GM21717 (cell line): Measurements from ENCODE around the gene MAGI1.

ENCODE experiments used
- ATAC-seq: cut with Tn5 transposase; IDR thresholded peaks from one replicate; pipeline ENCODE4 v1.9.1; 2021; ENCODE audit warnings: mild to moderate bottlenecking, moderate library complexity; ENCODE audit not compliant: unreplicated experiment

MAGI1 gene

DNA sequence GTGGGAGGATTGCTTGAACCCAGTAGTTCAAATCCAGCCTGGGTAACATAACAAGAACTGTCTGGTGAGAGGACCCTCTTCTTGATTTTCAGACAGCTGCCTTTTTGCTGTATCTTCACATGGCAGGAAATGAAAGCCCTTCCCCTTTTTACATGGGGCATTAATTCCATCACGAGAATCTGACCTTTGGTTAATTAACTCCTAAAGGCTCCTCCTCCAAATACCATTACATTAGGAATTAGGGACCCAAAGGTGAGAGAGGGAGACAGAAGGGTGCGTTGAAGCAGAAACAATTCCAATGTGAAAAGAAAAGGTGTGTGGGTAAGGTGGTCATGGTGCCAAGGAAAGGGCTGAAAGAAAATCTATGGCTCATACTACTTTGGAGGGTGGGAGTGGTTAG, 536.2 kb downstream of the MAGI1 start:
- no peak for ATAC-seq

DNA sequence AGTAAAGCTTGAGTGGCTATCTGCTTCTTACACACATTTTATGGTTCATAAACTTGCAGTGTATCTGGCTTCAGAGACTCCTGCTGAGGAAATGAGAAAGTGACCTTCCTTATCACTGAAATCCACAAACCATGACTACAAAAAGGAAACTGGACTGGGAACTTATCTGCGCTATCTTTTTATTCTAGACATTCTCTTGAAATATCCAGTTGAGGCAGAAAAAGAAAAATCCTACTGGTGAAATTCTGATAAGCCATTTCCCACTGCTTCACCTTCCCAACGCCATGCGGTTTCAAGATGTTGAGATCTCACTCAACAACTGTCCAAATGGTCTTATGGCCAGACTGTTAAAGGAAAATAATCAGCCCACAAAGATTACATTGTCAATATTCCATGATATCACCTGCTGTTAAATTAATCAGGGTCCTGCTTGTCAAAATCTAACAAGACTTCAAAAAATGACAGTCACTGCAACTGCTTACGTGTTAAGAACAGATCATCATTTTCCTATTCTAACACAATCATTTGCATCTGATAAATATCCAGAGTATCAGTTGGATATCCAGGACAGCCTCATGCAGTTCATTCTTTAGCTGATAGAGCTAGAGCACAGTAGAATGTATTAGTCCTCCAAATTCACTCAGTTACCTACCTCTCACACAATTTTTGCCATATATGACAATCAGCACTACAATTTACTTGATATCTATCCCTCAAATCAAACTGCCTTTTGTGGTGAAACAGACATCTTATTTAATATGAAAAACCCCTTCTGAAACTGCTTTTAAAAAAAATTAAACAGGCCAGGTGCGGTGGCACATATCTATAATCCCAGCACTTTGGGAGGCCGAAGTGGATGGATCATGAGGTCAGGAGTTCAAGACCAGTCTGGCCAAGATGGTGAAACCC, 538.1 kb downstream of the MAGI1 start:
- no peak for ATAC-seq

DNA sequence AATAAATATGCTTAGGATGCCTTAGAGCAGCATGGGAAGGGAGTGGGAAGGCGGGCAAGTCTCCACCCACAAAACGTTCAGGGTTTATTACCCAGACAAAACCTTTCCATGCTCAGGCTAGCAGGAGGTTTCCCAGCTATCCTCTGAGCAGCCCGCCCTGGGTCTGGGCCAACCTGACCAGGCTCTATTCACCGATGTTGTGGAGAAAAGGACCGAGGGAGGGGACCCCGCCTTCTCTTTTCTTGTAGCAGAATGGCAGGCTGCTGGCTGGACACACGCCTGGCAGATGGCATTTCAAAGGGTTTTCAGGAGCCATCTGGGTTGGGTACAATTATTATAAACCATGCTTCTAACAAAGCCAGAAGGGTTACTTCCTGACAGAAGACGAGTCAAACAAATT, 540.9 kb downstream of the MAGI1 start:
- no peak for ATAC-seq

- ATAC-seq, result no peak
These were observed 541.5 kb downstream of the MAGI1 start for GRCh38 chr3:65497236-65497635.

DNA sequence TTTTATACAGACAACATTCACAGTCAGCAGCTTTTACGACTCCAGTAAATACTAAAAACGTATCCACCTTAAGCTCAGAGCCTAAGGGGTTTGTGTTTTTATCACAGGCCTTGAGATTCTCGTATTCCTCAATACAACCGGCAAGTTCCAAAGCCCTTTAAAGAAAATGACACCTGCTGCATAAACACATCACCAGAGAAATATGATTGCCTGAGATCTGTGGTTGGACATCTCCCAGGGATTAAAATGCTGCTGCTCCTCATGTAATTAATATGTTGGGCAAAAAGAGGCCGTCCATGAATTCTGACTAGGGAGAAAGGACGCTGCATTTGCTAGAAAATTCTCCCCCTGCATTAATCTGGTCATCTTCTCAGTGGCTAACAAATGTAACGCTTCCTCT, 544.8 kb downstream of the MAGI1 start:
- no peak for ATAC-seq

GRCh38 chr3:65493371-65493882, 545.3 kb downstream of the MAGI1 start:
- no peak for ATAC-seq

GRCh38 chr3:65492249-65492648, 546.5 kb downstream of the MAGI1 start:
- no peak for ATAC-seq

- ATAC-seq, result no peak
These were observed 548.6 kb downstream of the MAGI1 start for GRCh38 chr3:65490114-65490513.

GRCh38 chr3:65489253-65489652, 549.5 kb downstream of the MAGI1 start:
- ATAC-seq, result no peak

DNA sequence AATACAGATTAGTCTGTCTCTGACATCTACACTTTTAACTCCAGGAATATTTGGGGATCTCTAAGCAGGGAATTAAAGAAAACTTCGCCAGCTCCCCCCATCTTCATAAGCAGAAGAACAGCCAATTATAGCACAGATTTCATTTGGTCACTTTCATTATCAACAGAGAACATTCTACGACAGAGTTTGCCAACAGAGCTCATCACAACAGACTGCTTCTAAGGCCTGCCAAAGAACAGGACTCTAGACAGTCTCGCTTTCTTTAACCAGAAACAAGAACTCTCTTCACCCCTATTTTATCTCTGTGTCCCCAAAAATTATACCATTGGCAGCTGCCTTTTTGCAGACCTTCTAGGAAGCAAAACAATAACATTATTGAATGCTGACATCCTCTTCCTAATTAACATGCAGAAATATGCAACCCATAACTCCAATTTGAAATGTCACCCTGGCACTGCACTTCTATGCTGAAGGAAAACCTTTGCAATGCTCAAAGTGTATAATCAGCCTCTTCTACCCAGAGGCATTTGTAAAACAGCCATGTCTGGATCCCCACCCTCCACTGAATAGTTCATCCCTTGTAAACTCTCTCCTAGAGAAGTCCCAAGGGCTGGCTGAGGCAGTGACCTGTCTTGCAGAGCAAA, 552.8 kb downstream of the MAGI1 start:
- ATAC-seq, result no peak

GRCh38 chr3:65484964-65485363, 553.8 kb downstream of the MAGI1 start:
- no peak for ATAC-seq

- ATAC-seq, result no peak
These were observed 555.2 kb downstream of the MAGI1 start for GRCh38 chr3:65483480-65483879.

- ATAC-seq, result no peak
These were observed 555.7 kb downstream of the MAGI1 start for GRCh38 chr3:65483011-65483410.

GRCh38 chr3:65481085-65481484, 557.6 kb downstream of the MAGI1 start:
- ATAC-seq, result no peak

DNA sequence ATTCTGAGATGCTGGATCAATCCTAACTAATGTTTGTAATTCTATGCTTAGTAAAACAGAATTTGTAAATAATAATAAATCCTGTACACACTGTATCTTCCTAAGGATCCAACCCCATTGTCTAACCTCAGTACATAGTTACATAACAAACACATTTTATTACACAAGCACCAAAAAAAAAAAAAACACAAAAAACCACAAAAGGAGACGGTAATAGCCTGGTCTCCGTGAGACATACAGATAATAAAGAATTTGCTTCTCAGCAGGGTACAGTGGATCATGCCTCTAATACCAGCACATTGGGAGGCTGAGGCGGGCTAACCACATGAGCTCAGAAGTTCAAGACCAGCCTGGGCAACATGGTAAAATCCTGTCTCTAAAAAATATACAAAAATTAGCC, 558.7 kb downstream of the MAGI1 start:
- ATAC-seq, result no peak

- ATAC-seq, result no peak
These were observed 559.9 kb downstream of the MAGI1 start for GRCh38 chr3:65478551-65479500.

DNA sequence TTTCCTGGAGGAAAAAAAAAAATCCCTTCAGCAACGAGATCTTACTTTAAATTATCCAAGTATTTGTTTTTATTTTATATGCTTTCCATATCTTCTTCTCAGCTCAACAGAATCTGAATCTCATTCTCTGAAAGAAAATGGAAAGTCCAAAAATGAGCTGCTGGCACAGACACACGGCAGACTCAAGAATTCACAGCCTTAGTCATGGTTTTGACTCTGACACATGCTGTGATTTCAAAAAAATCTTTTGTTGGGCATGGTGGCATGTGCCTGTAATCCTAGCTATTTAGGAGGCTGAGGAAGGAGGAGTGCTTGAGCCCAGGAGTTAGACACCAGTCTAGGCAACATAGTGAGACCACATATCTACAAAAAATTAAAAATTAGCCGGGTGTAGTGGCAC, 565.0 kb downstream of the MAGI1 start:
- no peak for ATAC-seq

DNA sequence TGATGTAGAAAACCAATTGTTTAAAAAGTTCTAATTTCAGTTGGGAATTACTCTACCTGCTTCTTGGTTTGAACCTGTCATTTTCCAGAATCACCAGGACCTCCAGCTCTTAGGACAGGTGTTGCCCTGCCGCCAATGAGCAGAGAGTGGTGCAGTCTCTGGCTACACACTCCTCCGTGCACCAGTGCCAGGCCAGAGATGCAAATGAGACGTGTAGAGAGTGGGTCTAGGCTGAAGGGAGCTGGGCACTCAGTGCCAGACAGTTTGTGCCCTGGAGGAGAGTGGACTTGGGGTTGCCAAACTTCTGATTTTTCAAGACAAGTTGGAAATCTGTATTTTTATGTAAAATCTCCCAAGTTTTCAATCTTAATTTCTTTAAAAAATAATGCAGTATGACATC, 566.2 kb downstream of the MAGI1 start:
- no peak for ATAC-seq

GRCh38 chr3:65466300-65466988, 572.3 kb downstream of the MAGI1 start:
- no peak for ATAC-seq

DNA sequence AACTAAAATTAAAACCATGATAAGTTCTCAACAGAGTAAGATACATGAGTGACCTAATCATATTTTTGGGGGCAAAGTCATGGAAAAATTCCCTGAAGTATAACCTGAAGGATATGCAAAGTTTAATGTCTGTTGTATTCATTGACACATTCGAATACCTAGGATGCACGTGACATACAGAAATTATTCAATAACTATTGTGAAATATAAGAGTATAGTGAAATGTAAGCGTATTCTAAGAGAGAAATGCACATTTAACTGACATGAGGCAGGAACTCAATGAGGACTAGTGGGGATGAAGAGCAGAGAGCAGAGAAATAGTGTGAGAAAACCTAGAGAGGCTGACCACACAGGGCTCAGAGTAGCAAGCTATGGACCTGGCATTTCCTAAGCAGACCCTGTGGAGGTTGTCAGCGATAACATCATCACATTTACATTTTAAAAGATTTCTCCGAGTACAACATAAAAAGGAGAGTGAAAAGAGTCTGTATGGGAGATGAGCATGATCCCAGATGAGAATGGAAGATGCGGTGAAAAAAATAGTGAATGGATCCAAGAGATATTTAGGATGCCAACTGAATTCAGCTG, 588.8 kb downstream of the MAGI1 start:
- no peak for ATAC-seq
